Kasumi-1 (cell line): Measurements from ENCODE around the gene SPATA2.
"Not testable (repeated sequence)": the region's sequence is repeated elsewhere in the genome, so short reads cannot be mapped to it uniquely, and the experiment has no call there.

Source experiments
- DNase-seq, 2 experiments: peaks; one replicate each; lab custom pipeline; 2025; lab: John Stamatoyannopoulos, UW

SPATA2 gene

DNA sequence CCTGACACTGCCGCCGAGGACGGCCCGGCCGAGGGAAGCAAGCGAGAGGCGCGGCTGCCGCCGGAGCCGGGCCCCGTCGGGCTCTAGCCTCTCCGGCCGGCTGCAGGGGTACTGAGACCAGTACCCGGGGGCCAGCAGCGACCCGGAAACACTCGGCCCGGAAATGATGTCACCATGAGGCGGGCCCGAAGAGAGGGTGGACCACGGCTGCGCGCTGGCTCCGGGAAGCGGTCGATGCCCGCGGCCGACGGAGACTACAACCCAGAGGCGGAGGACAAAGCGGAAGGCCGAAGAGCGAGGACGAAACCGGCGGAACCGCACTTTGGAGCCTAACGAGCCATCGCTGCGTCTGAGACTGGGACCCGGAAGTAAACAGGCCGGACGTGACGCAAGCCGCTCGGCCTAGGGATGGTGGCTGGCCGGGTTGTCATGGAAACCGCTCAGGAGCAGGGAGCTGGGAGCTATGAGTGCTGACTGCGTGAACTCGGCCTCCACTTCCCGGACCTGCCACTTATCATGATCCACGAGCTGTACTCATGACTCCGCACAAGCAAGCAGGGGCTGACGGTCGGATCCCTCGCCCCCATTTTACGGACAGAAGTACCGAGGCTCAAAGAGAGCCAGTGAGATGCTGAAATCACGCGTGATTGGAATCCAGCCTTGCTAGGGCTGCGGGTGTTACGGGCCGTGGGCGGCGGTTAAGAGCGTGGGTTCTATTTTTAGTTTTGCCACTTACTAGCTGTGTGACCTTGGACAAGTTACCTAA lies at the start of gene SPATA2:
Gene SPATA2, minus strand, starts transcription at position 150 of the 766 bp plus-strand sequence. CDS start 7,039 bp downstream, outside the sequence.
- peak; percentile 76 to 84 for DNase-seq

- DNase-seq = no peak
Observed at GRCh38 chr20:49961413-49961812, 46.1 kb upstream of the SPATA2 start.

DNA sequence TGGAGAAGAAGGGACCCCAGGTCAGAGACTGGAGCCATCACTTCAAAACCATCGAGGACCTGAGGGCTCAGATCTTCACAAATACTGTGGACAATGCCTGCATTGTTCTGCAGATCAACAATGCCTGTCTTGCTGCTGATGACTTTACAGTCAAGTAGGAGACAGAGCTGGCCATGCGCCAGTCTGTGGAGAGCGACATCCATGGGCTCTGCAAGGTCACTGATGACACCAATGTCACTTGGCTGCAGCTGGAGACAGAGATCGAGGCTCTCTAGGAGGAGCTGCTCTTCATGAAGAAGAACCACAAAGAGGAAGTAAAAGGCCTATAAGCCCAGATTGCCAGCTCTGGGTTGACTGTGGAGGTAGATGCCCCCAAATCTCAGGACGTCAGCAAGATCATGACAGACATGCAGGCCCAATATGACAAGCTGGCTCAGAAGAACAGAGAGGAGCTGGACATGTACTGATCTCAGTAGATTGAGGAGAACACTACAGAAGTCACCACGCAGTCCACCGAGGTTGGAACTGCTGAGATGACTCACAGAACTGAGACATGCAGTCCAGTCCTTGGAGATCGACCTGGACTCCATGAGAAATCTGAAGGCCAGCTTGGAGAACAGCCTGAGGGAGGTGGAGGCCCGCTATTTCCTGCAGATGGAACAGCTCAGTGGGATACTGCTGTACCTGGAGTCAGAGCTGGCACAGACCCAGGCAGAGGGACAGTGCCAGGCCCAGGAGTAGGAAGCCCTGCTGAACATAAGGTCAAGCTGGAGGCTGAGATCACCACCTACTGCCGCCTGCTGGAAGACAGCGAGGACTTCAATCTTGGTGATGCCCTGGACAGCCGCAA lies 42.0 kb upstream of the SPATA2 start:
- peak; percentile 48 to 51 for DNase-seq

DNA sequence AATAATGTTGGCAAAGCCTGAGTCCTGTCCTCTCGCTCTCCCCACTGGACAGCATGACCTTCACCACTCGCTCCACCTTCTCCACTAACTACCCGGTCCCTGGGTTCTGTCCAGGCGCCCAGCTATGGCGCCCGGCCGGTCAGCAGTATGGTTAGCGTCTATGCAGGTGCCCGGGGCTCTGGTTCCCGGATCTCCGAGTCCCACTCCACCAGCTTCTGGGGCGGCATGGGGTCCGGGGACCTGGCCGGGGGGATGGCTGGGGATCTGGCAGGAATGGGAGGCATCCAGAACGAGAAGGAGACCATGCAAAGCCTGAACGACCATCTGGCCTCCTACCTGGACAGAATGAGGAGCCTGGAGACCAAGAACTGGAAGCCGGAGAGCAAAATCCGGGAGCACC lies 41.4 kb upstream of the SPATA2 start:
- DNase-seq = no peak

GRCh38 chr20:49955830-49956396 lies 40.6 kb upstream of the SPATA2 start:
- DNase-seq = not testable (repeated sequence)

GRCh38 chr20:49955167-49955566 lies 39.8 kb upstream of the SPATA2 start:
- no peak for DNase-seq

DNA sequence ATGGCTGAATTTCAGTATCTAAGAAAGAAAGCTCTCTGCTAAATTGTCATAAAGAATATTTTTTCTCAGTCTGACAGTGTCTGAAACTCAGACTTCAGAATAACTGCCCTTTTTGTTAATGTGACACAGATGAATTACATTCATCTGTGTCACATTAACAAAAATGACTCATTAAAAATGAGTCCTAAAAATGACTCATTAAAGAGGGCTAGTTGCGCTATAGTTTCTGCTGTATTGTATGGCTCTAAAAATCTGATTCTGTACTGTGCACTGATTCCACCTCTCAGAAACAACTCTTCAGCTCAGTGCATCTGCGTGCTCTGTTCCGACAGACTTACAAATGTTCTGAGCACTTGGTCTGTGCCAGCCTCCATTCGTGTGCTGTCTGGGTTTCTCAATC lies 35.8 kb upstream of the SPATA2 start:
- no peak for DNase-seq

GRCh38 chr20:49948809-49949507 lies 33.6 kb upstream of the SPATA2 start:
- no peak for DNase-seq

DNA sequence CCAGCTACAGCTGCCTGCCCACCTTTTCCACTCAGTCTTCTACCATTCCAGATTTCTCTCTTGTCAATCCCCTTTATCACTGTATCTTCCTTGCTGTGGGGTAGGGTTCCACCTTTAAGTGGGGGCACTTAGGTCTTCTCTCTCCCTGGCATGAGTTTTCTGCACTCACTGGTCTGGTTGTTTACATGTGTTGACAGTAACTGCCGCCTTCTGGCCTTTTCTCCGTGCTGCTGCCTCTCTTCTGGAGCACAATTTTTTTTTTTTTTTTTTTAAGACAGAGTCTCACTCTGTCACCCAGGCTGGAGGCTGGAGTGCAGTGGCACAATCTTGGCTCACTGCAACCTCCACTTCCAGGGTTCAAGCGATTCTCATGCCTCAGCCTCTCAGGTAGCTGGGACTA lies 32.8 kb upstream of the SPATA2 start:
- no peak for DNase-seq

DNA sequence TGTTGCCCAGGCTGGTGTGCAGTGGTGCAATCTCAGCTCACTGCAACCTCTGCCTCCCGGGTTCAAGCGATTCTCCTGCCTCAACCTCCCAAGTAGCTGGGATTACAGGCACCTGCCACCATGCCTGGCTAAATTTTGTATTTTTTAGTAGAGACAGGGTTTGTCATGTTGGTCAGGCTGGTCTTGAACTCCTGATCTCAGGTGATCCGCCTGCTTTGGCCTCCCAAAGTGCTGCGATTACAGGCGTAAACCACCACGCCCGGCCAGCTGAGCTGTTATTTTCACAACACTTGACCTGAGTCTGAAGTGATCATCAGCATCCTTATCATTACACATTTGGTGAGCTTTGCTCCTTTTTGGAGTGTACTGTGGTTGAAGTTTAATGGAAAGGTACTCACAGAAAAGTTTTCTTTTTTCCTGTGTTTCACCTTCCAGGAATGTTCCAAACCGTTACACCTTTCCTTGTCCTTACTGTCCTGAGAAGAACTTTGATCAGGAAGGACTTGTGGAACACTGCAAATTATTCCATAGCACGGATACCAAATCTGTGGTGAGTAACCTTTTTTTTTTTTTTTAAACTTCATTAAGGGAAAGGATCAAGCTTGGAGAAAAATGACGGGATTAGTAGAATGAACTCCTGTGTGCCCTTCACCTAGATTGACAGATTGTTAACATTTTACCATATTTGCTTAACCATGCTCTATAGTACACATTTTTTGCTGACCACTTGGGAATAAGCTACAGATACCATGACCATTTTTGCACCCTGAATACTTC lies 30.6 kb upstream of the SPATA2 start:
- DNase-seq = no peak

- DNase-seq = no peak
Observed at GRCh38 chr20:49945306-49945700, 30.0 kb upstream of the SPATA2 start.

DNA sequence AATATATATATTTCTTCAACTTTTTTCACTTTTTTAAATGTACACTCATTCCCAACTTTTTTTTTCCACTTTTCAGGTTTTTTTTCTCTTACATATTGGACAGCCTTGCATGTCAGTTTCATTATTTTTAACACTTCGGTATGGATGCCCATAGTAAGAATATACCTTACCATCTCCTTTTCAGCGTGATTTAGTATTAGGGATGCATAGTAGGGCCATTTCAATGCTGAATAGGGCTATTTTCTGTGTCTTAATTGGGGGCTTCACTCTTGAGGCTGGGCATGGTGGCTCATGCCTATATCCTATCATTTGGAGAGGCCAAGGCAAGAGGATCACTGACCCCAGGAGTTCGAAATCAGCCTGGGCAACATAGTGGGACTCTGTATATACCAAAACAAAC lies 27.6 kb upstream of the SPATA2 start:
- DNase-seq = no peak

- no peak for DNase-seq
Observed at GRCh38 chr20:49942303-49942702, 27.0 kb upstream of the SPATA2 start.

- no peak for DNase-seq
Observed at GRCh38 chr20:49941456-49941855, 26.1 kb upstream of the SPATA2 start.

GRCh38 chr20:49938173-49939163 lies 23.1 kb upstream of the SPATA2 start:
- no peak for DNase-seq

DNA sequence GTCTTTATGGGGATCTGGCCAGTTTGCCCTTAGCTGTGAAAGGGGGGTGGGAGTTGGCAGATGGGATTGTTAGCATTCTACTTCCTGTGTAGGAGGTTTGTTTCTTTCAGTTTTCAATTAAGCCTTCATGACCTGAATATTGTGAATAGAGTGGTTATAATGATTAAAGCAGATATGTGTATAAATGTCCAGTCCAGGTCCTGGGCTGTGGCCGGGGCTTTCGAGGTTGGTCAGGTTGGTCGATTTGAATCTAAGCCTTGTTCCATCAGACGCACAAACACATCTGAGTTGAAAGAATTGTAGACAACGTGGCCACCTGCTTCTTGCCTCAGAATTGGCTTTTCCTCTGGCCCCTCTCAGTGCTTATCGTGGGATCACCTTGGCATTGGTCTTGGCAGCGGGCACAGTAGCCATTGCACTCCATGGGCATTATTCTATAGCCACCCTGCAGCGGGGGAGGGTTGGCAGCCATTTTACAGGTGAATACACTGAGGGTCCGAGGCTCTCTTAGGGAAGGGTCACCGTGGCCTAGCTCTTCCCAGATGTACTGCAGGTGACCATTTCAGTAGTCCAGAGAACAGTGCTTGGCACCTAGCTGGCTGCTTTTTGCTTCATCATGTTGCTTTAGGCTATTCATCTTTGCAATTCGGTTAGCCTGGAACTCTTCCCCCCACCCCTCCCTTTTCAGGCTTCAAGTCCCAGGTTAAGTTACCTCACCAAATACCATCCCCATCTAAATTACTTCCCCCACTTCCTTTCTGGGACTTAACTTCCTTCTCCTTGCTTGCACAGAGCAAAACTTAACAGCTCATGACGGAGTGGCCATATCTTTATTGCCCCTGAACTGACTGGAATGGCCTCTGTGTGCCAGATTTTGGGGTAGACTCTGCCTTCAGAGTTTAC lies 21.9 kb upstream of the SPATA2 start:
- peak; percentile 69 to 74 for DNase-seq

GRCh38 chr20:49936153-49937026 lies 21.1 kb upstream of the SPATA2 start, which contains the start of gene RNF114:
Gene RNF114 (plus strand): TSS chr20:49936397. CDS start chr20:49936413, 16 bp downstream.
- peak; percentile 81 to 92 for DNase-seq

DNA sequence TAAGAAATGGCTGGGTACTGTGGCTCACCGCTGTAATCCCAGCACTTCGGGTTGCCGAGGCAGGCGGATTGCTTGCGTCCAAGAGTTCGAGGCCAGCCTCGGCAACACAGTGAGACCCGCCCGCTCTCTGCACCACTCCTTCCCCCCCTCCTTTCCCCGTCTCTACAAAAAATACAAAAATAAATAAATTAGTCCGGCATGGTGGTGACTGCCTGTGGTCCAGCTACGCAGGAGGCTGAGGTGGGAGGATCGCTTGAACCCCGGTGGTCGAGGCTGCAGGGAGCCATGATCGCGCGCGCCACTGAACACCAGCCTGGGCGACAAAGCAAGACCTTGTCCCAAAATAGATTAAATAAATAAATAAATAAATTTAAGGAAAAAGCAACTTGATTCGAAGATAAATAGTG lies 20.4 kb upstream of the SPATA2 start:
- peak in 1 of 2 experiments; percentile 44 for DNase-seq
